Right cardiac atrium (tissue), 5 donors: ENCODE measurements around the gene NFKBIA. TPM values are rescaled to one million over a fixed set of nuclear protein-coding genes. Genes with fewer than 3 reads are reported as not detected.
"Not testable (repeated sequence)": the region's sequence is repeated elsewhere in the genome, so short reads cannot be mapped to it uniquely, and the experiment has no call there.

Experiments used
- ATAC-seq, 2 donors: fragments of 200-7000 bp; cut with Tn5 transposase; one replicate each; pipeline versions ENCODE4 v1.8.0 to v1.9.1; 2020; ENCODE audit warnings: moderate library complexity in 2 of 2, mild to moderate bottlenecking in 1 of 2
- DNase-seq, 3 donors: peaks; one replicate each; pipeline ENCODE4 v3.0.0-alpha.2; 2020
- H3K27ac ChIP-seq: one replicate; pipeline ENCODE4 v1.5.1; 2013; ENCODE audit warnings: mild to moderate bottlenecking, low read length, control low read depth, moderate library complexity
- H3K27me3 ChIP-seq: one replicate; pipeline ENCODE4 v1.6.1; 2013; ENCODE audit not compliant: control insufficient read depth, insufficient read depth
- H3K4me1 ChIP-seq: one replicate; pipeline ENCODE4 v1.6.1; 2013; ENCODE audit warnings: low read length; ENCODE audit not compliant: control insufficient read depth, insufficient read depth
- H3K4me3 ChIP-seq: one replicate; pipeline ENCODE4 v1.5.1; 2013; ENCODE audit warnings: low read length, control low read depth
- H3K9me3 ChIP-seq: one replicate; pipeline ENCODE4 v1.6.1; 2013; ENCODE audit warnings: low read length; ENCODE audit not compliant: control insufficient read depth
- WGBS: extraction: QIAGEN DNeasy Blood & Tissue Kit; methylation state at CpG from one replicate; pipeline ENCODE4 v1.1.7; 2013; 5-methylcytosine and 5-hydroxymethylcytosine counted together
- intact Hi-C, 4 donors: fragments of 100-400 bp; cut with DNase I; formaldehyde crosslinking; loops; one replicate each; pipeline versions ENCODE4 v1.11.0 to v1.14.0; 2022 to 2023
- long read RNA-seq, 4 donors: library from polyadenylated mRNA; unstranded; transcript quantifications; one replicate each; pipeline ENCODE4 v2.0.0, GENCODE V29; 2020 to 2021
- polyA plus RNA-seq: library from polyadenylated mRNA; stranded (reverse); fragments of 200-250 nt; gene quantifications from one replicate; pipeline ENCODE4 v1.2.3, GENCODE V29; 2013
- total RNA-seq, 4 donors: library from RNA; stranded (reverse); fragmentation: NEBNext Ultra II Directional; extraction: Animal tissue kit (Norgen Biotek cat#: 25700); gene quantifications; one replicate each; pipeline ENCODE4 v1.2.1, GENCODE V29; 2021
- donor health status: healthy with polysubstance abuse.
- donor health status: DM: no; HTN: yes; CAD: no.
- donor health status: DM: no; HTN: no; CAD: no.
- donor health status: DM: no; HTN: yes; CAD: no; lungs with severe emphysema.
- donor health status: DM: yes; HTN: yes; CAD: no.

Gene NFKBIA, protein sequence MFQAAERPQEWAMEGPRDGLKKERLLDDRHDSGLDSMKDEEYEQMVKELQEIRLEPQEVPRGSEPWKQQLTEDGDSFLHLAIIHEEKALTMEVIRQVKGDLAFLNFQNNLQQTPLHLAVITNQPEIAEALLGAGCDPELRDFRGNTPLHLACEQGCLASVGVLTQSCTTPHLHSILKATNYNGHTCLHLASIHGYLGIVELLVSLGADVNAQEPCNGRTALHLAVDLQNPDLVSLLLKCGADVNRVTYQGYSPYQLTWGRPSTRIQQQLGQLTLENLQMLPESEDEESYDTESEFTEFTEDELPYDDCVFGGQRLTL
- total RNA-seq = 100 to 1,000 TPM in 3 of 4 donors, 10 to 100 TPM in 1; 74.0 to 125 (median 103) TPM
- polyA plus RNA-seq = 81.2 TPM
- long read RNA-seq, donor 1, transcript NFKBIA-201 (6 exons, 1,558 nt) = major isoform, 41 of 61 reads
- long read RNA-seq, donor 1, partial matches to known transcripts = 11 of 61 reads
- long read RNA-seq, donor 1, other reads (novel, unspliced or antisense) = 3 of 61 reads
- long read RNA-seq, donor 2, transcript NFKBIA-201 (6 exons, 1,558 nt) = major isoform, 36 of 47 reads
- long read RNA-seq, donor 2, transcript NFKBIA-209 (5 exons, 1,537 nt) = minor isoform, 6 of 47 reads
- long read RNA-seq, donor 2, partial matches to known transcripts = 2 of 47 reads
- long read RNA-seq, donor 2, other reads (novel, unspliced or antisense) = 2 of 47 reads
- long read RNA-seq, donor 3, transcript NFKBIA-201 (6 exons, 1,558 nt) = major isoform, 87 of 103 reads
- long read RNA-seq, donor 3, partial matches to known transcripts = 5 of 103 reads
- long read RNA-seq, donor 3, other reads (novel, unspliced or antisense) = 4 of 103 reads
- long read RNA-seq, donor 4, transcript NFKBIA-201 (6 exons, 1,558 nt) = major isoform, 19 of 24 reads
- long read RNA-seq, donor 4, partial matches to known transcripts = 1 of 24 reads
- long read RNA-seq, donor 4, other reads (novel, unspliced or antisense) = 2 of 24 reads

DNA sequence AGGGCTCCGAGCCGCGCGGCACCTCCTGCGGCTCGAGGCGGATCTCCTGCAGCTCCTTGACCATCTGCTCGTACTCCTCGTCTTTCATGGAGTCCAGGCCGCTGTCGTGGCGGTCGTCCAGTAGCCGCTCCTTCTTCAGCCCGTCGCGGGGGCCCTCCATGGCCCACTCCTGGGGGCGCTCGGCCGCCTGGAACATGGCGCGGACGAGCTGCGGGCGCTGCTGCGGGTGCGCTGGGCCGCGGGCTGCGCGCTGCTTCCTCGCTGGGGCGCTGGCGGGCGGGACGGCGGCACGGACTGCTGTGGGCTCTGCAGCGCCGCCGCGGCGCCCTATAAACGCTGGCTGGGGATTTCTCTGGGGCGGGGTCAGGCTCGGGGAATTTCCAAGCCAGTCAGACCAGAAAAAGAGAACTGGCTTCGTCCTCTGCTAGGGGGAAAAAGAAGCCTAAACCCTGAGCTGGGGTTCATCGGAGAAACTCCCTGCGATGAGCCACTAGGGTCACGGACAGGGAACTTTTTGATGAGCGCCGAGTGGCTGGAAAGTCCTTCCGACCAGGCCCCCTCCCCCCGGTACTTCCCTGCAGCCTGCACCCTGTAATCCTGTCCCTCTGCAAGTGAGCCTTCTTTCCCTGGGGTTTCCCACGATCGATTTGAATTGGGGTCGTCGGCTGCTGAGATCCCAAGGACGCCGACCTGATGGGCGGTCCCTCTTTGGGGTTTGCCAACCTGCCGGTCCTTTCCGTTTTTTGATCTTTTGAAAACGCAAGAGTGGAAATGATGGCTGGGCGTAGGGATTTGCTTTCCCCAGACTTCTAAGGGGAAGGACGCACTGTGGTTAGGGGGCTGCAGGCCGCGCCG, at the start of gene NFKBIA:
Gene NFKBIA (minus strand): TSS at position 301 of the 855 bp plus-strand sequence. CDS start 105 bp downstream, at position 196.
- no peaks in the 10 kb centered on the region for H3K27me3 ChIP-seq
- peak; percentile 93 to 97 (median 97) for DNase-seq
- no peaks in the 10 kb centered on the region for H3K9me3 ChIP-seq
- under 1% methylated on average over 69 of the region's 69 CpGs for WGBS
- peak within 1 kb of the TSS; percentile 81 for H3K4me3 ChIP-seq
- no peaks in the 10 kb centered on the region for H3K4me1 ChIP-seq
- ATAC-seq = peak; percentile 67 to 72
- H3K27ac ChIP-seq = peak within 1 kb of the TSS; percentile 98
- intact Hi-C loops = loop anchor here in 3 of 4 donors (5.0 to 10.0 kb wide), 4 partner anchors 67 to 187 kb away; partner anchors contain the start of gene PSMA6 (in 1 of the 3)

DNA sequence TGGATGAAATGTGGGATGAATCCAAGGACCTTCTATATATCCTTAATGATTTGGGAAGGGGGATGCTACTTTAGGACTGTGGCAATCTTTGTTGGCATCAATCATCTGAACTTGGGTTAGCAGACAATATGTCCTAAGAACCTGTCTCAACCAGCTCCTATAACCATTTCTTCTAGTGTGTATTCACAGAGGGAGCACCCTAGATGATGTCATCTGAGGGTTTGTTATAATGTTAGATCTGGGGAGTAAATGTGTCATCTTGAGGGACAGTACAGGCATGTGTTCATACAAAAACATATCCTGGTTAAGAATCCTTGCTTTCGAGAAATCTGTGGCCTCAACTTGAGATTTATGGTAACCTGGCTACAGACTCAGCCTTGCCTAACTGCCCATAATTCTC, 41.9 kb upstream of the NFKBIA start:
- no peak for ATAC-seq
- Histone ChIP-seq H3K27ac (no peak overlapping the region), H3K27me3 (no peaks in the 10 kb centered on the region), H3K4me1 (no peaks in the 10 kb centered on the region), H3K9me3 (no peaks in the 10 kb centered on the region), H3K4me3 (no peak overlapping the region)
- DNase-seq = no peak
- WGBS = 94% methylated on average over 1 of the region's 1 CpG
- intact Hi-C loops = no loop called here

DNA sequence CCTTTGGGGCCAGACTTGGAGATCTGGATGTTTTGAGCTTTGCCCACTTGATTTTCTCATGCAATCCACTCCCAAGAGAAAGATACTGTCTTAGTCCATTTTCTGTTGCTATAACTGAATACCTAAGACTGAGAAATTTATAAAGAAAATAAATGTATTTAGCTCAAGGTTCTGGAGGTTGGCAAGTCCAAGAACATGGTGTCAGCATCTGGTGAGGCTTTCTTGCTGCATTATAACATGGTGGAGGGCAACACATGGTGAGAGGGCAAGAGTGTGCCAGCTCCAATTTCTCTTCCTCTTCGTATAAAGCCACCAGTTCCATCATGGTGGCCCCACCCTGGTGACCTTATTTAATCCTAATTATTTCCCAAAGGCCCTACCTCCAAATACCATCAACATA, 39.6 kb upstream of the NFKBIA start:
- intact Hi-C loops = no loop called here
- no peak overlapping the region for H3K27ac ChIP-seq
- 69% methylated on average over 1 of the region's 1 CpG for WGBS

DNA sequence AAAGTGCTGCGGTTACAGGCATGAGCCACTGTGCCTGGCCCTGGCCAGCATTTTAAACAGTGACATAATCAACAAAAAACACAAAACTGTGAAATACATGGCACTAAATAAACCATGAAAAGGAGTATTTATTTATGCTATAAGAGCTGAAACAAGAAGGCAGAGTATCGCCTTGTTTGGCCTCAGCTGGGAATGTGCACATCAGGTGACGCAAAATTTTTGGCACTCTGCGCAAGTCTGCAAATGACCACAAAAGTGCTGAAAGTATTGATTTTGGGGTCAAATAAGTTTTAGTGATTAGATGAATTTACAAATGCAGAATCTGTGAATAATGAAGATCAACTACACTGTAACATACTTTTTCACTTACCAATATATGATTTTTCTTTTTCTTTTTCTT, 36.6 kb upstream of the NFKBIA start:
- H3K4me3 ChIP-seq = no peak overlapping the region
- H3K27me3 ChIP-seq = no peaks in the 10 kb centered on the region
- H3K9me3 ChIP-seq = no peaks in the 10 kb centered on the region
- DNase-seq (no peak), ATAC-seq (no peak)
- 95% methylated on average over 4 of the region's 4 CpGs for WGBS
- intact Hi-C loops = no loop called here
- H3K4me1 ChIP-seq = no peaks in the 10 kb centered on the region
- no peak overlapping the region for H3K27ac ChIP-seq

More for the DNA sequence above, 39.6 kb upstream of the NFKBIA start:
- DNase-seq (no peak), ATAC-seq (no peak)
- Histone ChIP-seq H3K9me3 (no peaks in the 10 kb centered on the region), H3K4me3 (no peak overlapping the region), H3K27me3 (no peaks in the 10 kb centered on the region), H3K4me1 (no peaks in the 10 kb centered on the region)

DNA sequence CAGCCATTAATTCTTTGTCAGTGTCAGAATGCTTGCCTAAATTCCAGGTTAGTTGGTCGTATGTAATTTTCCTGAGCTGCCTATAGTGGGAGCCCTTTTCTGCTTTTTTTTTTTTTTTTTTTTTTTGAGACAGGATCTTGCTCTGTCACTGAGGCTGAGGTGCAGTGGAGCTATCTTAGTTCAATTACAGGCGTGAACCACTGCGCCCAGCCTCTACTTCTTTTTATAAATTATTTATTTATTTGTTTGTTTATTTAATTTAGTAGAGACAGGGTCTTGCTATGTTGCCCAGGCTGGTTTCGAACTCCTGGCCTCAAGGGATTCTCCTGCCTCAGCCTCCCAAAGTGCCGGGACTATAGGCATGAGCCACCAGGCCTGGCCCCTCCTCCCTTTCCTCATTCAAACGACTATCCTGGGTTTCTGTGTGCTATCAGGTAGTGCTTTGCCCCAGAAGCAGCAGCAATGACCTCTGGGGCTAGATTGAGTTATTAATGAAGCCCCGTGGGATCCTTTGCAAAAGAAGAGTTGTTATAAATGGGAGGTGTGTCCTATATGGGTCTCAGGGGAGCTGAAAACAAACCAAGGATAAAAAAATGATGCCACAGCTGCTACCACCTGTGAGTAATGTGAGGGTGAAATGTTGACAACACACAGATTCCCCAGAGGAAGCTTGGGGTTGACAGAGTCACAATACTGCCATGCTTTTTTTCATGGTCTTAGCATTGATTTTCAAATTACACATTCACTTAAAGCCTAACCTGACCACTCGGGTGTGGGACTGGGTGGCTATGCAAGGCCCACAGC, 34.6 kb upstream of the NFKBIA start:
- intact Hi-C loops = no loop called here
- DNase-seq (no peak), ATAC-seq (no peak)
- Histone ChIP-seq H3K4me1 (no peaks in the 10 kb centered on the region), H3K27ac (no peak overlapping the region), H3K9me3 (no peaks in the 10 kb centered on the region), H3K27me3 (no peaks in the 10 kb centered on the region), H3K4me3 (no peak overlapping the region)
- 59% methylated on average over 8 of the region's 8 CpGs for WGBS

DNA sequence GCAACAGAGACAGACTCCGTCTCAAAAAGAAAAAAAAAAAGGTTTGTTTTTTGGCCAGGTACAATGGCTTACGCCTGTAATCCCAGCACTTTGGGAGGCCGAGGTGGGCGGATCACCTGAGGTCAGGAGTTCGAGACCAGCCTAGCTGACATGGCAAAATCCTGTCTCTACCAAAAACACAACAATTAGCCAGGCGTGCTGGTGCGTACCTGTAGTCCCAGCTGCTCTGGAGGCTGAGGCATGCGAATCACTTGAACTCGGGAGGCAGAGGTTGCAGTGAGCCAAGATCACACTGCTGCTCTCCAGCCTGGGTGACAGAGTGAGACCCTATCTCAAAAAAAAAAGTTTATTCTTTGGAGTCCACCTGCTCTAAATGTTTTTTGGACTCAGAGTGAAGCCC, 33.9 kb upstream of the NFKBIA start:
- H3K9me3 ChIP-seq, intact Hi-C loops, DNase-seq, H3K27me3 ChIP-seq, H3K27ac ChIP-seq, ATAC-seq, H3K4me3 ChIP-seq, H3K4me1 ChIP-seq: not testable (repeated sequence)
- WGBS = 85% methylated on average over 9 of the region's 9 CpGs

DNA sequence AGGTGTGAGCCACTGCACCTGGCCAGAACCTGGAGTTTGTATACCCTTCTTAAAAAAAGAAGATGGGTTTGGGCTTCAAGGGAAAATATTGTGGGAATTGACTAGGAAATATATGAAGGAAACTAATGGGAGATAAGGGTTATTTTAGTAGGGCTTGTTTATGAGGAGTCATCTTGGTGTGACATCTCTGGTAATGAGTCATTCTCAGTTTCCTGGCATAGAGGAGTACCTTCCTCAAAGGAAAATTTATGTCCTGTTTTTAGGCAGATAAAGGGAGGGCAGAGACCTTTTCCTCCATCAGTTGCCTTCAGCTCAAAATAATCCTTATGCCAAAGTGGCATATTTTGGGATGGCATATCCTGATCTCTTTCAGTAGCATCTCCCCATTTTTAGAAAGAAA, 30.6 kb upstream of the NFKBIA start:
- H3K27ac ChIP-seq = no peak overlapping the region
- H3K4me3 ChIP-seq = no peak overlapping the region
- H3K27me3 ChIP-seq = no peaks in the 10 kb centered on the region
- no peaks in the 10 kb centered on the region for H3K4me1 ChIP-seq
- no peak for DNase-seq
- no peak for ATAC-seq
- H3K9me3 ChIP-seq = no peaks in the 10 kb centered on the region
- intact Hi-C loops = no loop called here

DNA sequence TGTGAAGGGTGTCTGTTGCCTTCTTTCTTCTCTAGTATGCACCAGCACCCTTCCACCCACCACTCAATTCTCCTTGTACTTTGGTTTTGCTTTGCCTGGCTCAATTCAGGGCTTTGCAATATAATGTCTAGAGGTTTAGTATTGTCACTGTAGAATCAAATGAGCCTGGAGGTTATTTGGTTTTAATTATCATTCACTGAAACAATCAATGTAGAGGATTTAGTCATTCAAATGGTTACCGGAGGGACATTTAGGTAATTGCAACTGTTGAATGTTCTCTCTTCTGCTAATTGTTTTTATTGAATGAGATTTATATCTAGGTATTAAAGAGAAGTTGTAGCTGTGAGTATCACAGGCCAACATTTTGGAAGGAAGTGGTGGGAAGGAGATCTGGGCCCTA, 29.3 kb upstream of the NFKBIA start:
- H3K9me3 ChIP-seq = no peaks in the 10 kb centered on the region
- ATAC-seq (no peak), DNase-seq (no peak)
- intact Hi-C loops = loop anchor here in 1 of 4 donors (5.0 kb wide), 1 partner anchor 282 kb away; no protein-coding TSS in a partner anchor
- no peak overlapping the region for H3K4me3 ChIP-seq
- WGBS = 93% methylated on average over 1 of the region's 1 CpG
- no peaks in the 10 kb centered on the region for H3K4me1 ChIP-seq
- no peaks in the 10 kb centered on the region for H3K27me3 ChIP-seq
- H3K27ac ChIP-seq = no peak overlapping the region

DNA sequence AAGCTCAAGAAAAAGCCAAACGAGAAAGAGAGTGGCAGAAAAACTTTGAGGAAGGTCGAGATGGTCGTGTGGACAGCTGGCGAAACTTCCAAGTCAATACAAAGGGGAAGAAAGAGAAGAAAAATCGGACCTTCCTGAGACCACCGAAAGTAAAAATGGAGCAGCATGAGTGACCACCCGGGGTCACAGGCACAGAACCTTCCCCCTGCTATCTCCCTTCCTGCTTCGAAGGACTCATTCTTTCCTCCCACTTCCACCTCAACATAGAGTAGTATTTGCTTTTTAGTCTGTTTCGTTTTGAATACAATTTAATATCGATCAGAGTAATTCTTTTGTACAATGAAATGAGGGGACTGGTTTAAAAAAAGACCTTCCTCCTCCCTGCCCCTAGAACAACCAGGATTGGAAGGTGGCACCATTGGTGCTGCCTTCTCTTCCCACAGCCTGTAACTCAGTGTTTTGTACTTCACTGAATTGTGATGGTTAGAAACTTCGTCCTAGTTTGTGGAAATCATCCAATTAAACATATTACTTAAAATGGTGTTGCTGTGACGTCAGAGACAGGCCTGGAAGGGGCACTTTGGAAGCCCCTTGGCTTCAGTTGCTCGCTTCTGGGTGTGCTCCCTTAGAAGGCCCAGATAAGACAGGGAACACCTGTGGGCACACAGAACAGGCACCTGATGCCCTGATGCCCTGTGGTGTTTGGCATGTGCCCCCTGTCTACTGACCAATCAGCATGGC, 26.1 kb upstream of the NFKBIA start:
- WGBS = 74% methylated on average over 13 of the region's 13 CpGs
- intact Hi-C loops = loop anchor here in 1 of 4 donors (5.0 kb wide), 1 partner anchor 278 kb away; no protein-coding TSS in a partner anchor

More for the DNA sequence above, 26.1 kb upstream of the NFKBIA start:
- H3K27ac ChIP-seq = no peak overlapping the region
- H3K4me1 ChIP-seq = no peaks in the 10 kb centered on the region
- H3K4me3 ChIP-seq = no peak overlapping the region
- no peaks in the 10 kb centered on the region for H3K27me3 ChIP-seq
- no peaks in the 10 kb centered on the region for H3K9me3 ChIP-seq
- ATAC-seq = no peak
- DNase-seq = no peak
